Measurements from ENCODE around the gene SMIM23.
"Not testable (repeated sequence)": the region's sequence is repeated elsewhere in the genome, so short reads cannot be mapped to it uniquely, and the experiment has no call there.

SMIM23 gene

DNA sequence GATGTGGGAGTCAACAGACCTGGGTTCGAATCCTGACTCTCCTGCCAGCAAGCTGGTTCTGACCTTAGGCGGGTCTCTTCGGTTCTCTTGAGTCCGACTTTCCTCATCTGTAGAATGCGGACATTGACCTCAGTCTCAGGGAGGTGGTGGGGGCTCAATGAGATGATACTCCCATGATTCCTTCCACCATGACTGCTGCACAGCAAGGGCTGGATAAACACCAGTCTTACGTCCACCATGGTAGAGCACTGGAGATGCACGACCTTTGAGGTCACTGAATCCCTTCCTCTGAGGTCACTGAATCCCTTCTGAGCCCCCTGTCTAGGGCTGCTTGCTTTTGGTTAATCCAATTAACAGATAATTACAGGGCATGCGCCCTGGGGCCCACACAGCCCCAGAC lies 12.5 kb upstream of the SMIM23 start:
- no peaks in the 10 kb centered on the region for H3K4me1 ChIP-seq (ENCODE audit: insufficient read depth, low read length)
- no peak overlapping the region for H3K4me3 ChIP-seq (ENCODE audit: low read length)
- no peaks in the 10 kb centered on the region for H3K9me3 ChIP-seq (ENCODE audit: insufficient read depth, low read depth, low read length)
- no peaks in the 10 kb centered on the region for H3K36me3 ChIP-seq (ENCODE audit: insufficient read depth, low read length)
- no peak overlapping the region for H3K9ac ChIP-seq (ENCODE audit: low read depth, low read length)
- H3K27ac ChIP-seq (ENCODE audit: low read depth, low read length) = no peak overlapping the region
- H3K27me3 ChIP-seq (ENCODE audit: insufficient read depth, low read length) = no peaks in the 10 kb centered on the region
- WGBS = 90% methylated on average over 8 of the region's 8 CpGs

- Histone ChIP-seq H3K27ac (ENCODE audit: low read depth, low read length) (no peak overlapping the region), H3K36me3 (ENCODE audit: insufficient read depth, low read length) (no peaks in the 10 kb centered on the region), H3K9ac (ENCODE audit: low read depth, low read length) (no peak overlapping the region), H3K4me1 (ENCODE audit: insufficient read depth, low read length) (no peaks in the 10 kb centered on the region), H3K9me3 (ENCODE audit: insufficient read depth, low read depth, low read length) (no peaks in the 10 kb centered on the region), H3K4me3 (ENCODE audit: low read length) (no peak overlapping the region), H3K27me3 (ENCODE audit: insufficient read depth, low read length) (no peaks in the 10 kb centered on the region)
- 96% methylated on average over 9 of the region's 9 CpGs for WGBS
Measured at GRCh38 chr5:171774418-171774817, 11.2 kb upstream of the SMIM23 start.

- WGBS = 96% methylated on average over 12 of the region's 12 CpGs
Measured at GRCh38 chr5:171776213-171776612, 9.4 kb upstream of the SMIM23 start.

GRCh38 chr5:171776770-171777759 lies 8.6 kb upstream of the SMIM23 start:
- 92% methylated on average over 19 of the region's 19 CpGs for WGBS
- H3K27me3 ChIP-seq (ENCODE audit: insufficient read depth, low read length) = no peaks in the 10 kb centered on the region
- H3K36me3 ChIP-seq (ENCODE audit: insufficient read depth, low read length) = no peaks in the 10 kb centered on the region
- no peak overlapping the region for H3K27ac ChIP-seq (ENCODE audit: low read depth, low read length)
- no peak overlapping the region for H3K9ac ChIP-seq (ENCODE audit: low read depth, low read length)
- no peaks in the 10 kb centered on the region for H3K9me3 ChIP-seq (ENCODE audit: insufficient read depth, low read depth, low read length)
- no peak overlapping the region for H3K4me3 ChIP-seq (ENCODE audit: low read length)
- no peaks in the 10 kb centered on the region for H3K4me1 ChIP-seq (ENCODE audit: insufficient read depth, low read length)

More at GRCh38 chr5:171776213-171776612, 9.4 kb upstream of the SMIM23 start:
- H3K27ac ChIP-seq (ENCODE audit: low read depth, low read length) = no peak overlapping the region
- H3K9me3 ChIP-seq (ENCODE audit: insufficient read depth, low read depth, low read length) = no peaks in the 10 kb centered on the region
- no peaks in the 10 kb centered on the region for H3K27me3 ChIP-seq (ENCODE audit: insufficient read depth, low read length)
- no peaks in the 10 kb centered on the region for H3K4me1 ChIP-seq (ENCODE audit: insufficient read depth, low read length)
- no peaks in the 10 kb centered on the region for H3K36me3 ChIP-seq (ENCODE audit: insufficient read depth, low read length)
- H3K4me3 ChIP-seq (ENCODE audit: low read length) = no peak overlapping the region
- no peak overlapping the region for H3K9ac ChIP-seq (ENCODE audit: low read depth, low read length)

DNA sequence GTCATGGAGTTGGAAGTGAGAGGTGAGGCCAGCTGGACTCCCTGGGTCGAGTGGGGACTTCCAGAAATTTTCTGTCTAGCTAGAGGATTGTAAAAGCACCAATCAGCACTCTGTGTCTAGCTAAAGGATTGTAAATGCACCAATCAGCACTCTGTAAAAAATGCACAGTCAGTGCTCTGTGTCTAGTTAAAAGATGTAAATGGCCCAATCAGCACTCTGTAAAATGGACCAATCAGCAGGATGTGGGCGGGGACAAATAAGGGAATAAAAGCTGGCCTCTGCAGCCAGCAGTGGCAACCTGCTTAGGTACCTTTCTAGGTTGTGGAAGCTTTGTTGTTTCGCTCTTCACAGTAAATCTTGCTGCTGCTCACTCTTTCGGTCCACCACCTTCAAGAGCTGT lies 3.9 kb upstream of the SMIM23 start:
- H3K36me3 ChIP-seq (ENCODE audit: insufficient read depth, low read length); H3K27me3 ChIP-seq (ENCODE audit: insufficient read depth, low read length); H3K4me3 ChIP-seq (ENCODE audit: low read length); H3K27ac ChIP-seq (ENCODE audit: low read depth, low read length); H3K9ac ChIP-seq (ENCODE audit: low read depth, low read length); H3K9me3 ChIP-seq (ENCODE audit: insufficient read depth, low read depth, low read length); H3K4me1 ChIP-seq (ENCODE audit: insufficient read depth, low read length): not testable (repeated sequence)
- WGBS = 92% methylated on average over 4 of the region's 4 CpGs

- H3K27ac ChIP-seq (ENCODE audit: low read depth, low read length) = no peak overlapping the region
- no peaks in the 10 kb centered on the region for H3K9me3 ChIP-seq (ENCODE audit: insufficient read depth, low read depth, low read length)
- no peak overlapping the region for H3K4me3 ChIP-seq (ENCODE audit: low read length)
- no peak overlapping the region for H3K9ac ChIP-seq (ENCODE audit: low read depth, low read length)
- H3K27me3 ChIP-seq (ENCODE audit: insufficient read depth, low read length) = no peaks in the 10 kb centered on the region
- no peaks in the 10 kb centered on the region for H3K36me3 ChIP-seq (ENCODE audit: insufficient read depth, low read length)
- H3K4me1 ChIP-seq (ENCODE audit: insufficient read depth, low read length) = no peaks in the 10 kb centered on the region
- WGBS = 92% methylated on average over 17 of the region's 18 CpGs
Measured at GRCh38 chr5:171782332-171782966, 3.2 kb upstream of the SMIM23 start.

DNA sequence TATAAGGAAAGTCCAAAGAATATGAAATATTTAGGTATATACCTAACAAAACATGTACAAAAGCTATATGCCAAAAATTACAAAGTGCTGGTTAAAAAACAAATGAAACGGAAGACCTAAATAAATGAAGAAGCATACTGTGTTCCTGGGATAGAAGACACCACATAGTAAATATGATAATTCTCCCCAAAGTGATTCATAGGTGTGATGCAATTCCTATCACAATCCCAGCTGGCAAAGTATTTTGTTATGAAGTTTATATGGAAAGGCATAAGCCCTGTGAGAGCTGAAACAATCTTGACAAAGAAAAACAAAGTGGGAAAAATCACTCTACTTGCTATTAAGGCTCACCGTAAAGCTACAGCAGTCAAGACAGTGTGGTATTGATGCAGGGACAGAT lies 2.6 kb upstream of the SMIM23 start:
- WGBS = 100% methylated on average over 2 of the region's 2 CpGs
- Histone ChIP-seq H3K9ac (ENCODE audit: low read depth, low read length) (no peak overlapping the region), H3K27me3 (ENCODE audit: insufficient read depth, low read length) (no peaks in the 10 kb centered on the region), H3K4me1 (ENCODE audit: insufficient read depth, low read length) (no peaks in the 10 kb centered on the region), H3K27ac (ENCODE audit: low read depth, low read length) (no peak overlapping the region), H3K4me3 (ENCODE audit: low read length) (no peak overlapping the region), H3K36me3 (ENCODE audit: insufficient read depth, low read length) (no peaks in the 10 kb centered on the region), H3K9me3 (ENCODE audit: insufficient read depth, low read depth, low read length) (no peaks in the 10 kb centered on the region)

DNA sequence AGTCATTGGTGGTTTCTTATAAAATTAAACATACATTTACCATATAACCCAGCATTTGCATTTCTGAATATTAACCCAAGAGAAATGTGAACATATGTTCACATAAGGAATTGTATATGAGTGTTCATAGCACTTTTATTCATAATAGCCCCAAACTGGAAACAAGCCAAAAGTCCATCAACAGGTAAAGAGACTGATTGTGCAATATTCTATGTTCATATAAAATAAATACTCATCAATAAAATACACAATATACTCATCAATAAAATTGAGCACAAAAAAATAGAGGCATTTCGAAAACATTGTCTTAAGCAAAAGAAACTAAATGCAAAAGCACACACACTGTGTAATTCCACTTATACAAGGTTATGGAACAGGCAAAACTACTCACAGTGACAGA lies 3.7 kb downstream of the SMIM23 start:
- WGBS = 94% methylated on average over 1 of the region's 1 CpG

GRCh38 chr5:171790408-171790807 lies 4.8 kb downstream of the SMIM23 start:
- no peak overlapping the region for H3K27ac ChIP-seq (ENCODE audit: low read depth, low read length)
- no peak overlapping the region for H3K9ac ChIP-seq (ENCODE audit: low read depth, low read length)
- H3K27me3 ChIP-seq (ENCODE audit: insufficient read depth, low read length) = no peaks in the 10 kb centered on the region
- H3K36me3 ChIP-seq (ENCODE audit: insufficient read depth, low read length) = no peaks in the 10 kb centered on the region
- WGBS = 91% methylated on average over 2 of the region's 2 CpGs
- no peak overlapping the region for H3K4me3 ChIP-seq (ENCODE audit: low read length)
- H3K9me3 ChIP-seq (ENCODE audit: insufficient read depth, low read depth, low read length) = no peaks in the 10 kb centered on the region
- no peaks in the 10 kb centered on the region for H3K4me1 ChIP-seq (ENCODE audit: insufficient read depth, low read length)

More for the DNA sequence above, 3.7 kb downstream of the SMIM23 start:
- H3K4me3 ChIP-seq (ENCODE audit: low read length) = no peak overlapping the region
- H3K4me1 ChIP-seq (ENCODE audit: insufficient read depth, low read length) = no peaks in the 10 kb centered on the region
- no peaks in the 10 kb centered on the region for H3K36me3 ChIP-seq (ENCODE audit: insufficient read depth, low read length)
- H3K9me3 ChIP-seq (ENCODE audit: insufficient read depth, low read depth, low read length) = no peaks in the 10 kb centered on the region
- H3K9ac ChIP-seq (ENCODE audit: low read depth, low read length) = no peak overlapping the region
- no peak overlapping the region for H3K27ac ChIP-seq (ENCODE audit: low read depth, low read length)
- no peaks in the 10 kb centered on the region for H3K27me3 ChIP-seq (ENCODE audit: insufficient read depth, low read length)

DNA sequence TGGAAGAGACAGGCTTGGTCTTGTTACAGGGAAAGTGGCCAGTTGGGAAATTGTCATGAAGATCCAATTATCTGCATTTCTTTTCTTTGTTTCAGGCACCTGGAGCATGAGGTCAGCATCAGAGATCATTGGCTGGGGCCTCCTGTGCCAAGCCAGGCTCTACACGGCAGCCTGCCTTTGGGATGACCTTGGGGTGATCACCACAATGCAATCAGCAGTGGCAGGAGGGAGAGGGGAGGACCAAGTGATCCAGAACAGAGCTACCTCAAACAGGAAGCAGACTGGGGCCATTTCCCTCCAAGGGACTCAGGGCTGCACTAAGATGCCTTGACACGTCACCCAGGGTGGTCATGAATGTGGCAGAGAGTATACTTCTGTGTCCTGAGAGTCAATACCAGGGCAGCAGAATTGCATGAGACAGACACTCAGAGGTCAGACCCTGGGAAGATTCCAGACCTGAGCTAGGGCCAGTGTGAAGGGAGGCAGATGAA lies 8.9 kb downstream of the SMIM23 start:
- no peaks in the 10 kb centered on the region for H3K36me3 ChIP-seq (ENCODE audit: insufficient read depth, low read length)

DNA sequence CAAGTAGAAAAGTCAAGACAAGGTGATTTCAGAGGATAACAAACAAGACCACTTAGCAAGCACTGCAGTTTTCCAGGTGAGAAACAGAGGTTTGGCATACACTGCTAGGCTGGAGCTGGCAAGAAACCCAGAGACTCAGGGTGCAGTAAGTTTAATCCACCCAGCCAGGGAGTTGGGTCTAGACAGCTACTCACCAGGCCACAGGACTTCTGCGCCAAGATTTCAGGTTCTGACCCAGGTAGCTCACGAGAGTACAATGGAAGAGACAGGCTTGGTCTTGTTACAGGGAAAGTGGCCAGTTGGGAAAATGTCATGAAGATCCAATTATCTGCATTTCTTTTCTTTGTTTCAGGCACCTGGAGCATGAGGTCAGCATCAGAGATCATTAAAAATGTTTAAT lies 9.8 kb downstream of the SMIM23 start:
- Histone ChIP-seq H3K4me3 (ENCODE audit: low read length) (no peak overlapping the region), H3K9ac (ENCODE audit: low read depth, low read length) (no peak overlapping the region), H3K9me3 (ENCODE audit: insufficient read depth, low read depth, low read length) (no peaks in the 10 kb centered on the region), H3K36me3 (ENCODE audit: insufficient read depth, low read length) (no peaks in the 10 kb centered on the region), H3K4me1 (ENCODE audit: insufficient read depth, low read length) (no peaks in the 10 kb centered on the region), H3K27me3 (ENCODE audit: insufficient read depth, low read length) (no peaks in the 10 kb centered on the region), H3K27ac (ENCODE audit: low read depth, low read length) (no peak overlapping the region)
- WGBS = 92% methylated on average over 2 of the region's 2 CpGs

More for the DNA sequence above, 8.9 kb downstream of the SMIM23 start:
- H3K4me3 ChIP-seq (ENCODE audit: low read length) = no peak overlapping the region
- H3K9me3 ChIP-seq (ENCODE audit: insufficient read depth, low read depth, low read length) = no peaks in the 10 kb centered on the region
- no peak overlapping the region for H3K9ac ChIP-seq (ENCODE audit: low read depth, low read length)
- no peaks in the 10 kb centered on the region for H3K27me3 ChIP-seq (ENCODE audit: insufficient read depth, low read length)
- 93% methylated on average over 2 of the region's 2 CpGs for WGBS
- H3K27ac ChIP-seq (ENCODE audit: low read depth, low read length) = no peak overlapping the region
- H3K4me1 ChIP-seq (ENCODE audit: insufficient read depth, low read length) = no peaks in the 10 kb centered on the region
